Breast epithelium (tissue), 4 donors: ENCODE results near the gene CNN1. TPM values are rescaled to one million over a fixed set of nuclear protein-coding genes. Genes with fewer than 3 reads are reported as not detected.

ENCODE experiments used
- DNase-seq, 2 donors: peaks; one replicate each; pipeline ENCODE4 v3.0.0-alpha.2; 2019; ENCODE audit warnings: low spot score in 2 of 2
- H3K27ac ChIP-seq, 2 donors: fragments of 200-600 bp; sonication (generic) in 1 of 2; one replicate each; pipeline ENCODE4 v1.5.1; 2016 to 2019; ENCODE audit warnings: mild to moderate bottlenecking in 1 of 2
- H3K27me3 ChIP-seq, 2 donors: fragments of 200-600 bp; sonication (generic) in 1 of 2; one replicate each; pipeline versions ENCODE4 v1.5.1 to v1.6.0; 2017 to 2019; ENCODE audit warnings: control low read depth in 1 of 2, mild to moderate bottlenecking in 1 of 2
- H3K36me3 ChIP-seq: fragments of 200-600 bp; one replicate; pipeline ENCODE4 v1.5.1; 2019
- H3K4me1 ChIP-seq, 2 donors: fragments of 200-600 bp; sonication (generic); one replicate each; pipeline ENCODE4 v1.5.1; 2016 to 2019; ENCODE audit warnings: control low read depth in 1 of 2
- H3K4me3 ChIP-seq, 3 donors: fragments of 200-600 bp; sonication (generic); 1 replicate in 2 of 3; 2 replicates in 1 of 3; pipeline ENCODE4 v1.5.1; 2016 to 2019; ENCODE audit warnings: mild to moderate bottlenecking in 3 of 3, moderate library complexity in 2 of 3
- H3K9me3 ChIP-seq, 2 donors: fragments of 200-600 bp; sonication (generic) in 1 of 2; one replicate each; pipeline ENCODE4 v1.5.1; 2016 to 2019; ENCODE audit warnings: control low read depth in 1 of 2
- POLR2A ChIP-seq: fragments of 450-650 bp; IDR thresholded peaks from one replicate; pipeline ENCODE4 v1.6.1; 2016; ENCODE audit warnings: antibody characterized with exemption, mild to moderate bottlenecking, moderate library complexity
- POLR2AphosphoS5 ChIP-seq, 3 donors: sonication (generic); formaldehyde crosslinking; IDR thresholded peaks; one replicate each; pipeline ENCODE4 v1.6.1; 2017; ENCODE audit warnings: antibody characterized with exemption in 3 of 3
- intact Hi-C: fragments of 100-400 bp; cut with DNase I; formaldehyde crosslinking; loops from one replicate; pipeline ENCODE4 v1.15.1; 2023; ENCODE audit warnings: low total_unique reads
- total RNA-seq, 3 donors: library from RNA; depleted of rRNA; stranded (reverse); fragments of >200 nt; gene quantifications; one replicate each; pipeline ENCODE4 v1.1.0, GENCODE V29; 2016
- TF ChIP-seq, protein P1 (sequence below), 3 donors: fragments of 450-650 bp; IDR thresholded peaks; one replicate each; pipeline ENCODE4 v1.5.1; 2016 to 2017; ENCODE audit warnings: antibody characterized with exemption in 3 of 3, mild to moderate bottlenecking in 3 of 3, moderate library complexity in 3 of 3

CNN1 gene
- total RNA-seq, 3 donors from 2014 or later, result 2.2 to 106 (median 74.3) TPM

DNA sequence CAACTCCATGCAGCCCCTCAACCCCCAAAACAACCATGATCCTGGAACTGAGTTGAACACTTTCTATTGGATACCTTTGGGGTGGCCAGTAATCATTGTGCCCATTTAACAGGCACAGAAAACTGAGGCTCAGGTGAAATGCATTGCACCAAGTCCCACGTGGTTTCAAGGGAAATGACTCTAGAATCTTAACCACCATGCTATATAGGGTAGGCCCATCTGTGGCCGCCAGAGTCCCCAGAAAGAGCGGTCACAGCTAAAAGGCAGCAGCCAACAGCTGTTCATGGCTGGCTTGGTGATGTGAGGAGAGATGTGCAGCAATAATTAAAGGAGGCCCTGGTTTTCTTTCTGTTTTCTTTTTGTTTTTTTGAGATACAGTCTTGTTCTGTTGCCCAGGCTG, 2.6 kb downstream of the CNN1 start:
- peak overlapping the region; percentile 91 to 92 for H3K27ac ChIP-seq
- no peaks in the 10 kb centered on the region for H3K4me1 ChIP-seq
- peaks cover 0 to 12% of the 10 kb centered on the region in 2 donors for H3K27me3 ChIP-seq
- TF ChIP-seq, protein P1, sequence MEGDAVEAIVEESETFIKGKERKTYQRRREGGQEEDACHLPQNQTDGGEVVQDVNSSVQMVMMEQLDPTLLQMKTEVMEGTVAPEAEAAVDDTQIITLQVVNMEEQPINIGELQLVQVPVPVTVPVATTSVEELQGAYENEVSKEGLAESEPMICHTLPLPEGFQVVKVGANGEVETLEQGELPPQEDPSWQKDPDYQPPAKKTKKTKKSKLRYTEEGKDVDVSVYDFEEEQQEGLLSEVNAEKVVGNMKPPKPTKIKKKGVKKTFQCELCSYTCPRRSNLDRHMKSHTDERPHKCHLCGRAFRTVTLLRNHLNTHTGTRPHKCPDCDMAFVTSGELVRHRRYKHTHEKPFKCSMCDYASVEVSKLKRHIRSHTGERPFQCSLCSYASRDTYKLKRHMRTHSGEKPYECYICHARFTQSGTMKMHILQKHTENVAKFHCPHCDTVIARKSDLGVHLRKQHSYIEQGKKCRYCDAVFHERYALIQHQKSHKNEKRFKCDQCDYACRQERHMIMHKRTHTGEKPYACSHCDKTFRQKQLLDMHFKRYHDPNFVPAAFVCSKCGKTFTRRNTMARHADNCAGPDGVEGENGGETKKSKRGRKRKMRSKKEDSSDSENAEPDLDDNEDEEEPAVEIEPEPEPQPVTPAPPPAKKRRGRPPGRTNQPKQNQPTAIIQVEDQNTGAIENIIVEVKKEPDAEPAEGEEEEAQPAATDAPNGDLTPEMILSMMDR (IDR thresholded peaks at IDR 0.05), result no peak
- TF ChIP-seq POLR2AphosphoS5 (IDR thresholded peaks at IDR 0.05) (no peak), POLR2A (no peak)
- H3K36me3 ChIP-seq, result no peaks in the 10 kb centered on the region
- intact Hi-C loops, result no loop called here
- no peaks in the 10 kb centered on the region for H3K9me3 ChIP-seq
- peak overlapping the region in 1 of 3 donors; percentile 66 for H3K4me3 ChIP-seq
- no peak for DNase-seq

- no peak for TF ChIP-seq POLR2A
- TF ChIP-seq, protein P1 (IDR thresholded peaks at IDR 0.05), result no peak
- TF ChIP-seq POLR2AphosphoS5 (IDR thresholded peaks at IDR 0.05), result no peak
- Histone ChIP-seq H3K4me1 (no peaks in the 10 kb centered on the region), H3K9me3 (no peaks in the 10 kb centered on the region), H3K36me3 (no peaks in the 10 kb centered on the region), H3K27me3 (no peaks in the 10 kb centered on the region), H3K27ac (no peak overlapping the region), H3K4me3 (no peak overlapping the region)
- no peak for DNase-seq
- intact Hi-C loops, result no loop called here
These were observed 9.5 kb downstream of the CNN1 start for GRCh38 chr19:11547929-11548700.

DNA sequence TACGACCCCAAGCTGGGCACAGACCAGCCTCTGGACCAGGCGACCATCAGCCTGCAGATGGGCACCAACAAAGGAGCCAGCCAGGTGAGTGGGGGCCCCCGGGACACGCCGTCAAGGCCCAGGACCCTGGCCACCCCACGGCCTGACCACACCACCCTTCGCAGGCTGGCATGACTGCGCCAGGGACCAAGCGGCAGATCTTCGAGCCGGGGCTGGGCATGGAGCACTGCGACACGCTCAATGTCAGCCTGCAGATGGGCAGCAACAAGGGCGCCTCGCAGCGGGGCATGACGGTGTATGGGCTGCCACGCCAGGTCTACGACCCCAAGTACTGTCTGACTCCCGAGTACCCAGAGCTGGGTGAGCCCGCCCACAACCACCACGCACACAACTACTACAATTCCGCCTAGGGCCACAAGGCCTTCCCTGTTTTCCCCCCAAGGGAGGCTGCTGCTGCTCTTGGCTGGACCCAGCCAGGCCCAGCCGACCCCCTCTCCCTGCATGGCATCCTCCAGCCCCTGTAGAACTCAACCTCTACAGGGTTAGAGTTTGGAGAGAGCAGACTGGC, 10.8 kb downstream of the CNN1 start:
- TF ChIP-seq, protein P1 (IDR thresholded peaks at IDR 0.05), result no peak
- TF ChIP-seq POLR2A (no peak), POLR2AphosphoS5 (IDR thresholded peaks at IDR 0.05) (no peak)
- H3K27ac ChIP-seq, result no peak overlapping the region
- DNase-seq, result no peak
- H3K4me1 ChIP-seq, result no peaks in the 10 kb centered on the region
- intact Hi-C loops, result no loop called here
- H3K4me3 ChIP-seq, result no peak overlapping the region
- no peaks in the 10 kb centered on the region for H3K27me3 ChIP-seq
- H3K9me3 ChIP-seq, result no peaks in the 10 kb centered on the region
- H3K36me3 ChIP-seq, result no peaks in the 10 kb centered on the region

GRCh38 chr19:11550265-11550664, 11.6 kb downstream of the CNN1 start:
- DNase-seq, result no peak
- Histone ChIP-seq H3K36me3 (no peaks in the 10 kb centered on the region), H3K4me3 (no peak overlapping the region), H3K9me3 (no peaks in the 10 kb centered on the region), H3K27me3 (no peaks in the 10 kb centered on the region), H3K27ac (peak overlapping the region in 1 of 2 donors; percentile 19), H3K4me1 (no peaks in the 10 kb centered on the region)
- intact Hi-C loops, result no loop called here
- TF ChIP-seq POLR2A (no peak), POLR2AphosphoS5 (IDR thresholded peaks at IDR 0.05) (no peak)
- TF ChIP-seq, protein P1 (IDR thresholded peaks at IDR 0.05), result no peak

DNA sequence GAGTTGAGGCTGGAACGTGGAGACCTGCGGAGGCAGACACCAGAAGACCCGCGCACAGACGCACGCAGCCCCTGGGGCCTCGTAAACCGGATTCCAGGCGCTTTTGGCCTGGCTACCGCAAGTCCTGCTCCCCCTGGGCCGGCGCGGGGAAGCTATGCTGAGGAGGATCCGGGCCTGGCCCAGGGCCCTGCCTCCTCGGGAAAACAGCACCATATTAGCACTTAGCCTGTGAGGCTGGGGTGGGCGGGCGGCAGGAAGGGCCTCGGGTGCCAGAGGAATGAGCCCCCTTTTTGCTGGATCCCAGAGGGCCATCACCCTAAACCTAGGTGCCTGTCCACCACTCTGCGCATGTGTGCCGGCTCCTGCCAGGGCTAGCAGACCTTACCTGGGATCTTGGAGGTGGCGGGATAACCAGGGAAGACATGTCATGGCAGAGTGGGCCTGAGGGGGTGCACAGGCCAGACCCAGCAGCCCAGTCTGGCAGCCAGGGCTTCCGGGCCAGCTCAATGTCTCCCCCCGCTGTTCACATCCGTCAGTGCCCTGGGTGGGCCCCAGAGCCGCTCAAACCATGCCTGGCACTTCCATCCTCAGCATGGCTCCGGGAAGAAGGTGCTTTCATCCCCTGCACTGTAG, 13.1 kb downstream of the CNN1 start:
- TF ChIP-seq POLR2AphosphoS5 (IDR thresholded peaks at IDR 0.05) (no peak), POLR2A (no peak)
- TF ChIP-seq, protein P1 (IDR thresholded peaks at IDR 0.05), result no peak
- intact Hi-C loops, result no loop called here
- DNase-seq, result peak in 1 of 2 donors; percentile 64
- Histone ChIP-seq H3K9me3 (no peaks in the 10 kb centered on the region), H3K4me1 (peaks cover 0 to 5% of the 10 kb centered on the region in 2 donors), H3K27me3 (no peaks in the 10 kb centered on the region), H3K36me3 (no peaks in the 10 kb centered on the region), H3K4me3 (peak overlapping the region in 2 of 3 donors; percentile 5 to 40), H3K27ac (peak overlapping the region; percentile 74 to 91)
